ENCODE data around the gene ZNF699.
"Not testable (repeated sequence)": the region's sequence is repeated elsewhere in the genome, so short reads cannot be mapped to it uniquely, and the experiment has no call there.

DNA sequence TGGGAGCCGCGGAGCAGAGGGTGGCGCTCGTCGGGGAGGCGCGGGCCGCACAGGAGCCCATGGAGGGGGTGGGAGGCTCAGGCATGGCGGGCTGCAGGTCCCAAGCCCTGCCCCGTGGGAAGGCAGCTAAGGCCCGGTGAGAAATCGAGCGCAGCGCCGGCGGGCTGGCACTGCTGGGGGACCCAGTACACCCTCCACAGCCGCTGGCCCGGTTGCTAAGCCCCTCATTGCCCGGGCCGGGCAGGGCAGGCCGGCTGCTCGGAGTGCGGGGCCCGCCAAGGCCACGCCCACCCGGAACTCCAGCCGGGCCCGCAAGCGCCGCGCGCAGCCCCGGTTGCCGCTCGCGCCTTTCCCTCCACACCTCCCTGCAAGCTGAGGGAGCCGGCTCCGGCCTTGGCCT is 26.2 kb downstream of the ZNF699 start:
- TF ChIP-seq, protein P1, sequence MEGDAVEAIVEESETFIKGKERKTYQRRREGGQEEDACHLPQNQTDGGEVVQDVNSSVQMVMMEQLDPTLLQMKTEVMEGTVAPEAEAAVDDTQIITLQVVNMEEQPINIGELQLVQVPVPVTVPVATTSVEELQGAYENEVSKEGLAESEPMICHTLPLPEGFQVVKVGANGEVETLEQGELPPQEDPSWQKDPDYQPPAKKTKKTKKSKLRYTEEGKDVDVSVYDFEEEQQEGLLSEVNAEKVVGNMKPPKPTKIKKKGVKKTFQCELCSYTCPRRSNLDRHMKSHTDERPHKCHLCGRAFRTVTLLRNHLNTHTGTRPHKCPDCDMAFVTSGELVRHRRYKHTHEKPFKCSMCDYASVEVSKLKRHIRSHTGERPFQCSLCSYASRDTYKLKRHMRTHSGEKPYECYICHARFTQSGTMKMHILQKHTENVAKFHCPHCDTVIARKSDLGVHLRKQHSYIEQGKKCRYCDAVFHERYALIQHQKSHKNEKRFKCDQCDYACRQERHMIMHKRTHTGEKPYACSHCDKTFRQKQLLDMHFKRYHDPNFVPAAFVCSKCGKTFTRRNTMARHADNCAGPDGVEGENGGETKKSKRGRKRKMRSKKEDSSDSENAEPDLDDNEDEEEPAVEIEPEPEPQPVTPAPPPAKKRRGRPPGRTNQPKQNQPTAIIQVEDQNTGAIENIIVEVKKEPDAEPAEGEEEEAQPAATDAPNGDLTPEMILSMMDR (IDR thresholded peaks at IDR 0.05; ENCODE audit: low read depth, low read length, poor library complexity, severe bottlenecking) = not testable (repeated sequence)
- TF ChIP-seq EZH2phosphoT487 (IDR thresholded peaks at IDR 0.05; ENCODE audit: borderline replicate concordance, low read length) = not testable (repeated sequence)
